MM.1S (cell line): ENCODE results near the gene JTB.

Experiments
- EZH2 ChIP-seq: fragments of 300-600 bp; sonication (generic); optimal IDR thresholded peaks from 2 replicates; pipeline ENCODE3; 2017; ENCODE audit warnings: low read depth, mild to moderate bottlenecking, antibody characterized with exemption, low read length, mixed read lengths
- EZH2phosphoT487 ChIP-seq: fragments of 300-600 bp; sonication (generic); IDR thresholded peaks from 2 replicates; pipeline ENCODE4 v1.6.1; 2018; ENCODE audit warnings: antibody characterized with exemption, low read length
- TF ChIP-seq, protein P1 (sequence below): fragments of 300-600 bp; sonication (generic); IDR thresholded peaks from 2 replicates; pipeline ENCODE4 v1.5.1; 2016; ENCODE audit warnings: antibody characterized with exemption, low read length, mixed read lengths

DNA sequence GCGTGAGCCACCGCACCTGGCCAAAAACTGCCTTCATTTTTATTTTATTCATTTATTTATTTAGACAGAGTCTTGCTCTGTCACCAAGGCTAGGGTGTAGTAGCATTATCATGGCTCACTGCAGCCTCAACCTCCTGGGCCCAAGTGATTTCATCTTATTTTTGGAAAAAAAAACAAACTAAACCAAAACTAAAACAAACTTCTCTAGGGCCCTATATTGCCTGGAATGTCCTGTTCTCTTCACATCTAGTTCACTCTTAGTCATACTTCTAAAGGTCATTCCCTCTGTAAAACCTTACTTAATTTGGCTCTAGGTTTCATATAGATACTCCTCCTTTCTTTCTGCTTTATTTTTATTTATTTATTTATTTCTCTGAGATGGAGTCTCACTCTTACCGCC is 28.7 kb upstream of the JTB start:
- TF ChIP-seq, protein P1, sequence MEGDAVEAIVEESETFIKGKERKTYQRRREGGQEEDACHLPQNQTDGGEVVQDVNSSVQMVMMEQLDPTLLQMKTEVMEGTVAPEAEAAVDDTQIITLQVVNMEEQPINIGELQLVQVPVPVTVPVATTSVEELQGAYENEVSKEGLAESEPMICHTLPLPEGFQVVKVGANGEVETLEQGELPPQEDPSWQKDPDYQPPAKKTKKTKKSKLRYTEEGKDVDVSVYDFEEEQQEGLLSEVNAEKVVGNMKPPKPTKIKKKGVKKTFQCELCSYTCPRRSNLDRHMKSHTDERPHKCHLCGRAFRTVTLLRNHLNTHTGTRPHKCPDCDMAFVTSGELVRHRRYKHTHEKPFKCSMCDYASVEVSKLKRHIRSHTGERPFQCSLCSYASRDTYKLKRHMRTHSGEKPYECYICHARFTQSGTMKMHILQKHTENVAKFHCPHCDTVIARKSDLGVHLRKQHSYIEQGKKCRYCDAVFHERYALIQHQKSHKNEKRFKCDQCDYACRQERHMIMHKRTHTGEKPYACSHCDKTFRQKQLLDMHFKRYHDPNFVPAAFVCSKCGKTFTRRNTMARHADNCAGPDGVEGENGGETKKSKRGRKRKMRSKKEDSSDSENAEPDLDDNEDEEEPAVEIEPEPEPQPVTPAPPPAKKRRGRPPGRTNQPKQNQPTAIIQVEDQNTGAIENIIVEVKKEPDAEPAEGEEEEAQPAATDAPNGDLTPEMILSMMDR = no peak
- no peak for TF ChIP-seq EZH2
- TF ChIP-seq EZH2phosphoT487 = no peak
